HCT116 (cell line): ENCODE data around the gene CNR2. TPM values are rescaled to one million over a fixed set of nuclear protein-coding genes. Genes with fewer than 3 reads are reported as not detected.

Experiments
- ATAC-seq: fragments of 200-7000 bp; cut with Tn5 transposase; 2 replicates; pipeline ENCODE4 v1.9.1; 2020; ENCODE audit warnings: mild to moderate bottlenecking, moderate library complexity
- BruUV-seq: library from RNA; stranded (reverse); fragments of 400-500 nt; replicated peaks from 2 replicates; lab custom pipeline; 2021; lab: Mats Ljungman, UMichigan
- CTCF ChIA-PET: fragments of 300-600 bp; sonication (Branson Sonifier 250); formaldehyde crosslinking; loops from one replicate; lab custom pipeline; 2021; ENCODE audit warnings: antibody characterized with exemption; lab: Charles Lee
- POLR2A ChIA-PET: fragments of 300-600, 350-600 bp; sonication (Branson Sonifier 250); formaldehyde crosslinking; loops from one replicate; lab custom pipeline; 2021; ENCODE audit warnings: antibody characterized with exemption; lab: Charles Lee
- RAD21 ChIA-PET, 2 experiments: fragments of 300-600 bp; sonication (Branson Sonifier 250); formaldehyde crosslinking; loops; one replicate each; lab custom pipeline; 2023; ENCODE audit warnings: low total read pairs in 2 of 2; ENCODE audit not compliant: uncharacterized antibody in 2 of 2, unreplicated experiment in 2 of 2, low non-redundant PET in 1 of 2; lab: Charles Lee
- DNase-seq: peaks from one replicate; pipeline ENCODE4 v3.0.0-alpha.2; 2010; ENCODE audit warnings: low read depth, low spot score
- H2AFZ ChIP-seq: fragments of 200-600 bp; shearing (Covaris generic), sonication (generic); 2 replicates; pipeline ENCODE4 v1.6.1; 2017; ENCODE audit warnings: low read depth, mixed run types, mixed read lengths, antibody characterized with exemption, low read length; ENCODE audit not compliant: poor library complexity, severe bottlenecking
- H3K27ac ChIP-seq: 2 replicates; pipeline ENCODE4 v1.5.1; 2012; ENCODE audit warnings: low read depth, low read length
- H3K27me3 ChIP-seq: fragments of 200-600 bp; sonication (generic); 2 replicates; pipeline ENCODE4 v1.6.1; 2016; ENCODE audit warnings: mixed run types, low read length, mixed read lengths; ENCODE audit not compliant: insufficient read depth
- H3K36me3 ChIP-seq, 2 experiments: fragments of 200-500 bp in 1 of 2; fragments of 200-600 bp in 1 of 2; sonication (Bioruptor generic) in 1 of 2; sonication (generic) in 1 of 2; 2 replicates each; pipeline versions ENCODE4 v1.5.1 to v1.6.1; 2014 to 2016; ENCODE audit warnings: low read length in 2 of 2, inconsistent platforms in 1 of 2, mixed read lengths in 1 of 2, mixed run types in 1 of 2; ENCODE audit not compliant: insufficient read depth in 2 of 2, control insufficient read depth in 1 of 2
- H3K4me1 ChIP-seq, 2 experiments: fragments of 200-600 bp in 1 of 2; sonication (generic) in 1 of 2; 2 replicates each; pipeline versions ENCODE4 v1.5.1 to v1.6.1; 2012 to 2017; ENCODE audit warnings: low read length in 2 of 2, inconsistent platforms in 1 of 2, mild to moderate bottlenecking in 1 of 2, mixed read lengths in 1 of 2, mixed run types in 1 of 2, moderate library complexity in 1 of 2; ENCODE audit not compliant: insufficient read depth in 2 of 2, control insufficient read depth in 1 of 2
- H3K4me2 ChIP-seq: fragments of 200-600 bp; sonication (generic); 2 replicates; pipeline ENCODE4 v1.6.1; 2017; ENCODE audit warnings: mixed run types, low read length, mixed read lengths
- H3K4me3 ChIP-seq, 2 experiments: fragments of 200-600 bp in 1 of 2; sonication (generic) in 1 of 2; replicated peaks in 1 of 2; 2 replicates each; pipeline ENCODE4 v1.5.1; 2011 to 2016; ENCODE audit warnings: low read length in 2 of 2, control low read depth in 1 of 2, low read depth in 1 of 2, mild to moderate bottlenecking in 1 of 2, mixed read lengths in 1 of 2, mixed run types in 1 of 2
- H3K79me2 ChIP-seq: fragments of 200-600 bp; sonication (generic); 2 replicates; pipeline ENCODE4 v1.6.1; 2017; ENCODE audit warnings: mild to moderate bottlenecking, mixed run types, low read length, moderate library complexity, mixed read lengths; ENCODE audit not compliant: insufficient read depth
- H3K9ac ChIP-seq: fragments of 200-600 bp; sonication (generic); 2 replicates; pipeline ENCODE4 v1.6.1; 2016; ENCODE audit warnings: low read length, mixed read lengths
- H3K9me2 ChIP-seq: fragments of 200-600 bp; sonication (generic), shearing (Covaris generic); 2 replicates; pipeline ENCODE4 v1.6.1; 2017; ENCODE audit warnings: mixed run types, mild to moderate bottlenecking, moderate library complexity; ENCODE audit not compliant: insufficient read depth
- H3K9me3 ChIP-seq, 2 experiments: fragments of 200-500 bp in 1 of 2; fragments of 200-600 bp in 1 of 2; sonication (Bioruptor generic) in 1 of 2; sonication (generic) in 1 of 2; 2 replicates each; pipeline ENCODE4 v1.6.1; 2014 to 2017; ENCODE audit warnings: low read length in 2 of 2, mixed read lengths in 2 of 2, inconsistent platforms in 1 of 2, low read depth in 1 of 2, mild to moderate bottlenecking in 1 of 2, mixed run types in 1 of 2, moderate library complexity in 1 of 2; ENCODE audit not compliant: control insufficient read depth in 1 of 2, insufficient read depth in 1 of 2
- H4K20me1 ChIP-seq: fragments of 200-600 bp; sonication (generic), shearing (Covaris generic); 2 replicates; pipeline ENCODE4 v1.6.1; 2017; ENCODE audit warnings: mixed run types, mild to moderate bottlenecking, moderate library complexity; ENCODE audit not compliant: insufficient read depth
- ATF3 ChIP-seq: IDR thresholded peaks from 2 replicates; pipeline ENCODE4 v1.6.1; 2012
- CBX3 ChIP-seq: IDR thresholded peaks from 2 replicates; pipeline ENCODE4 v1.6.1; 2012; ENCODE audit warnings: low read depth
- CEBPB ChIP-seq: IDR thresholded peaks from 2 replicates; pipeline ENCODE4 v1.6.1; 2012; ENCODE audit warnings: low read depth
- CTCF ChIP-seq, 3 experiments: fragments of 200-600 bp in 1 of 3; sonication (generic) in 1 of 3; IDR thresholded peaks in 2 of 3; conservative IDR thresholded peaks in 1 of 3; 2 replicates each; pipeline ENCODE4 v1.5.1; 2012 to 2017; ENCODE audit warnings: low read depth in 2 of 3, low read length in 2 of 3, antibody characterized with exemption in 1 of 3, borderline replicate concordance in 1 of 3, control low read depth in 1 of 3, mild to moderate bottlenecking in 1 of 3, mixed read lengths in 1 of 3, mixed run types in 1 of 3, moderate library complexity in 1 of 3; ENCODE audit not compliant: insufficient read depth in 1 of 3
- ELF1 ChIP-seq: IDR thresholded peaks from 2 replicates; pipeline ENCODE4 v1.6.1; 2012; ENCODE audit warnings: low read depth, borderline replicate concordance
- EZH2 ChIP-seq: fragments of 200-600 bp; sonication (generic); IDR thresholded peaks from 2 replicates; pipeline ENCODE4 v1.6.1; 2017; ENCODE audit warnings: antibody characterized with exemption, mixed run types
- EZH2phosphoT487 ChIP-seq: fragments of 200-600 bp; IDR thresholded peaks from 2 replicates; pipeline ENCODE4 v1.6.1; 2018; ENCODE audit warnings: antibody characterized with exemption, borderline replicate concordance
- FOSL1 ChIP-seq: IDR thresholded peaks from 2 replicates; pipeline ENCODE4 v1.6.1; 2012; ENCODE audit warnings: low read depth
- MAX ChIP-seq: IDR thresholded peaks from 2 replicates; pipeline ENCODE4 v1.6.1; 2012
- POLR2AphosphoS5 ChIP-seq: IDR thresholded peaks from 2 replicates; pipeline ENCODE4 v1.6.1; 2011; ENCODE audit warnings: mild to moderate bottlenecking, low read depth, low read length, moderate library complexity
- RAD21 ChIP-seq: IDR thresholded peaks from 2 replicates; pipeline ENCODE4 v1.6.1; 2012; ENCODE audit warnings: low read depth, mild to moderate bottlenecking
- REST ChIP-seq: IDR thresholded peaks from 2 replicates; pipeline ENCODE4 v1.6.1; 2012; ENCODE audit warnings: low read depth
- TCF7L2 ChIP-seq: IDR thresholded peaks from 2 replicates; pipeline ENCODE4 v1.7.0; 2011; ENCODE audit warnings: borderline replicate concordance, inconsistent platforms; ENCODE audit not compliant: insufficient read depth, insufficient read length; ENCODE audit errors: extremely low read depth
- YY1 ChIP-seq: IDR thresholded peaks from 2 replicates; pipeline ENCODE4 v1.6.1; 2011; ENCODE audit warnings: low read length, low read depth, moderate library complexity, mild to moderate bottlenecking; ENCODE audit not compliant: insufficient replicate concordance; ENCODE audit errors: extremely low read depth
- ZFX ChIP-seq: fragments of 450-650 bp; IDR thresholded peaks from 2 replicates; pipeline ENCODE4 v1.6.1; 2017
- ZNF274 ChIP-seq: fragments of 200-500 bp; sonication (Bioruptor generic); IDR thresholded peaks from 2 replicates; pipeline ENCODE4 v1.6.1; 2014; ENCODE audit warnings: mild to moderate bottlenecking, low read depth, low read length, inconsistent platforms
- intact Hi-C: fragments of 100-400 bp; cut with micrococcal nuclease; formaldehyde crosslinking; loops from 2 replicates; pipeline ENCODE4 v1.10.0; 2022
- total RNA-seq: library from RNA; stranded (reverse); gene quantifications from one replicate; pipeline ENCODE4 v1.2.1, GENCODE V29; 2021; ENCODE audit not compliant: unreplicated experiment
- TF ChIP-seq, protein P1 (sequence below): IDR thresholded peaks from 2 replicates; pipeline ENCODE4 v1.6.1; 2011; ENCODE audit warnings: mild to moderate bottlenecking, low read length, moderate library complexity; ENCODE audit not compliant: insufficient replicate concordance; ENCODE audit errors: extremely low read depth

Gene CNR2
- total RNA-seq, 1 experiment from 2014 or later: 0.05 TPM

DNA sequence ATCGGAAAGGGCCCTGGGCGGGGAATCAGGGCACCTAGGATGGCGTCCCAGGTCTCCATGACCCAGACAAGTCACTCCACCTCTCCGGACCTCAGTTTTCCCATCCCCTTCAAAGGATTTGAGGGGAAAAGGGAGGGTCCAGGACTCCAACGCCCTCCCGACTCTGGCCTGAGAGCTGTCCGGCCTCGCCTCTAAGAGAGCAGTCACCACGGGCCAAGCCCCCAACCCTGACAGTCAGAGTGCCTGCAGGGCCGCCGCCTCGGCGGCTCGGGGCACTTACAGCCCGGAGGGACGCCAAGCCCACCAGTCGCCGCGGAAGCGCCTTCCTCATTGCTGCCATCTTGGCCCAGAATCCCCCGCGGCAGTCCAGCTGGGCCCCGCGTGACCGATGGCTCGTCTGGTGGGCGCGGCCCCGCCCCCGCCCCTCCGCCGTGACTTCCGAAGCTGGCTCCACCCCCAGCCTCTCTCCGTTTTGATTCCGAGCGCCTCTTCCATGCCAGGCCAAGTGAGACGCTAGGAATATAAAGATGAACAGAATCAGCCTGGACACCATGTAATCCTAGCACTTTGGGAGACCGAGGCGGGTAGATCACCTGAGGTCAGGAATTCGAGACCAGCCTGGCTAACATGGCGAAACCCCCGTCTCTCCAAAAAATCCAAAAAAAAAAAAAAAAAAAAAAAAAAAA is 87.9 kb downstream of the CNR2 start, which contains the start of gene HMGCL:
Gene HMGCL (minus strand): TSS at position 354 of the 686 bp plus-strand sequence. CDS start 14 bp downstream, at position 340.
- no peaks in the 10 kb centered on the region for H3K36me3 ChIP-seq
- intact Hi-C loops: no loop called here
- H3K4me3 ChIP-seq: peak within 1 kb of the TSS; percentile 81 to 99
- no peaks in the 10 kb centered on the region for H3K9me3 ChIP-seq
- no peak within 1 kb of the TSS for H2AFZ ChIP-seq
- H3K79me2 ChIP-seq: peaks cover 11% of the 10 kb centered on the region
- ATAC-seq (peak; percentile 95), DNase-seq (peak; percentile 58)
- H4K20me1 ChIP-seq: no peaks in the 10 kb centered on the region
- no TSS peak for BruUV-seq
- ChIA-PET CTCF (interaction anchor here (2.6 kb wide), 1 partner anchor 15 kb away, joined by 16 read pairs; no protein-coding TSS in a partner anchor), POLR2A (interaction anchor here (0.6 to 1.5 kb wide), 5 partner anchors 24 to 95 kb away, joined by 3 to 5 read pairs (median 4); no protein-coding TSS in a partner anchor), RAD21 (interaction anchor here in 1 of 2 experiments (0.6 kb wide), 1 partner anchor 194 kb away, joined by 3 read pairs; no protein-coding TSS in a partner anchor)
- peaks cover 2 to 15% of the 10 kb centered on the region in 2 experiments; a peak in 3 of 4 replicates for H3K4me1 ChIP-seq
- peak within 1 kb of the TSS; percentile 75 for H3K27ac ChIP-seq
- H3K4me2 ChIP-seq: peak within 1 kb of the TSS; percentile 88
- H3K27me3 ChIP-seq: no peaks in the 10 kb centered on the region
- H3K9me2 ChIP-seq: no peaks in the 10 kb centered on the region
- peak within 1 kb of the TSS; percentile 88 for H3K9ac ChIP-seq
- TF ChIP-seq CEBPB (no peak), POLR2AphosphoS5 (peak; percentile 96), ATF3 (no peak), YY1 (peak; percentile 98), MAX (peak; percentile 65; the same call in 1 of the 2 replicates), RAD21 (no peak), CBX3 (no peak), FOSL1 (no peak), TCF7L2 (peak; percentile 22), ZFX (no peak; the same call in 1 of the 2 replicates), EZH2 (no peak), REST (no peak), ZNF274 (no peak), ELF1 (0 out of 2 replicates have a peak, but pooled peaks have one; percentile 21), EZH2phosphoT487 (no peak), CTCF (IDR thresholded peaks at IDR 0.05 in 2 of 3, conservative IDR thresholded peaks at IDR 0.05 in 1 of 3; ENCODE audit: borderline replicate concordance in 1 of 3, insufficient read depth in 1 of 3, low read depth in 2 of 3, low read length in 2 of 3) (no peak)
- TF ChIP-seq, protein P1, sequence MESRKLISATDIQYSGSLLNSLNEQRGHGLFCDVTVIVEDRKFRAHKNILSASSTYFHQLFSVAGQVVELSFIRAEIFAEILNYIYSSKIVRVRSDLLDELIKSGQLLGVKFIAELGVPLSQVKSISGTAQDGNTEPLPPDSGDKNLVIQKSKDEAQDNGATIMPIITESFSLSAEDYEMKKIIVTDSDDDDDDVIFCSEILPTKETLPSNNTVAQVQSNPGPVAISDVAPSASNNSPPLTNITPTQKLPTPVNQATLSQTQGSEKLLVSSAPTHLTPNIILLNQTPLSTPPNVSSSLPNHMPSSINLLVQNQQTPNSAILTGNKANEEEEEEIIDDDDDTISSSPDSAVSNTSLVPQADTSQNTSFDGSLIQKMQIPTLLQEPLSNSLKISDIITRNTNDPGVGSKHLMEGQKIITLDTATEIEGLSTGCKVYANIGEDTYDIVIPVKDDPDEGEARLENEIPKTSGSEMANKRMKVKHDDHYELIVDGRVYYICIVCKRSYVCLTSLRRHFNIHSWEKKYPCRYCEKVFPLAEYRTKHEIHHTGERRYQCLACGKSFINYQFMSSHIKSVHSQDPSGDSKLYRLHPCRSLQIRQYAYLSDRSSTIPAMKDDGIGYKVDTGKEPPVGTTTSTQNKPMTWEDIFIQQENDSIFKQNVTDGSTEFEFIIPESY: peak; percentile 70
